Pancreas (tissue), 10 donors: Measurements from ENCODE around the gene CMTM1. TPM values are rescaled to one million over a fixed set of nuclear protein-coding genes. Genes with fewer than 3 reads are reported as not detected.

Experiments used
- ATAC-seq, 4 donors: fragments of 200-7000 bp; cut with Tn5 transposase; one replicate each; pipeline versions ENCODE4 v1.8.0 to v1.9.1; 2020; ENCODE audit warnings: mild to moderate bottlenecking in 4 of 4, moderate library complexity in 4 of 4
- DNase-seq, 6 donors: peaks; one replicate each; pipeline ENCODE4 v3.0.0-alpha.2; 2020
- FAIRE-seq: peaks from 2 replicates; lab custom pipeline; 2012; peaks lifted over from hg19 to GRCh38; lab: Jason Lieb, UNC
- H3K27ac ChIP-seq, 4 donors: fragments of 200-600 bp; sonication (generic); 1 replicate in 3 of 4; 2 replicates in 1 of 4; pipeline versions ENCODE4 v1.5.0 to v1.8.0; 2020
- H3K27me3 ChIP-seq, 4 donors: fragments of 200-600 bp; one replicate each; pipeline ENCODE4 v1.8.0; 2021
- H3K36me3 ChIP-seq, 3 donors: fragments of 200-600 bp; sonication (generic) in 1 of 3; one replicate each; pipeline versions ENCODE4 v1.5.0 to v1.8.0; 2020 to 2021
- H3K4me1 ChIP-seq, 3 donors: fragments of 200-600 bp; one replicate each; pipeline ENCODE4 v1.8.0; 2021
- H3K4me3 ChIP-seq, 4 donors: fragments of 200-600 bp; sonication (generic) in 2 of 4; one replicate each; pipeline versions ENCODE4 v1.5.0 to v1.8.0; 2020 to 2021
- H3K9me3 ChIP-seq, 4 donors: fragments of 200-600 bp; one replicate each; pipeline ENCODE4 v1.8.0; 2021
- WGBS, 2 donors: extraction: QIAGEN DNeasy Blood & Tissue Kit; methylation state at CpG; one replicate each; pipeline ENCODE4 v1.1.7; 2013; 5-methylcytosine and 5-hydroxymethylcytosine counted together
- intact Hi-C, 3 donors: fragments of 100-400 bp; cut with DNase I; formaldehyde crosslinking; loops; one replicate each; pipeline versions ENCODE4 v1.11.1 to v1.14.2; 2022
- polyA plus RNA-seq, 2 donors: library from polyadenylated mRNA; stranded (reverse); fragments of 200-250 nt; gene quantifications; one replicate each; pipeline ENCODE4 v1.2.3, GENCODE V29; 2013
- total RNA-seq, 6 donors: library from RNA; stranded (reverse); fragmentation: NEBNext Ultra II Directional in 4 of 6; extraction: Animal tissue kit (Norgen Biotek cat#: 25700) in 4 of 6; gene quantifications; one replicate each; pipeline versions ENCODE4 v1.2.1 to v1.2.4, GENCODE V29; 2021 to 2023
- TF ChIP-seq, protein P1 (sequence below), 4 donors: fragments of 200-600 bp; sonication (generic) in 3 of 4; IDR thresholded peaks; one replicate each; pipeline versions ENCODE4 v1.5.0 to v1.8.0; 2021; ENCODE audit warnings: antibody characterized with exemption in 4 of 4
- donor health status: healthy with polysubstance abuse.
- donor health status: DM: no; HTN: no; CAD: no; lungs with moderate emphysema.
- donor health status: DM: no; HTN: no; CAD: no.
- donor health status: control.
- donor health status: control.
- donor health status: Bipolar disorder and iron deficiency.
- donor health status: DM: yes; HTN: yes; CAD: no.
- donor health status: DM: no; HTN: no; CAD: no.
- donor health status: DM: no; HTN: no; CAD: no.
- donor health status: DM: yes; HTN: yes; CAD: no.

The CMTM1 gene
- total and polyA plus RNA-seq, 8 donors, result 0.28 to 3.9 (median 0.82) TPM

DNA sequence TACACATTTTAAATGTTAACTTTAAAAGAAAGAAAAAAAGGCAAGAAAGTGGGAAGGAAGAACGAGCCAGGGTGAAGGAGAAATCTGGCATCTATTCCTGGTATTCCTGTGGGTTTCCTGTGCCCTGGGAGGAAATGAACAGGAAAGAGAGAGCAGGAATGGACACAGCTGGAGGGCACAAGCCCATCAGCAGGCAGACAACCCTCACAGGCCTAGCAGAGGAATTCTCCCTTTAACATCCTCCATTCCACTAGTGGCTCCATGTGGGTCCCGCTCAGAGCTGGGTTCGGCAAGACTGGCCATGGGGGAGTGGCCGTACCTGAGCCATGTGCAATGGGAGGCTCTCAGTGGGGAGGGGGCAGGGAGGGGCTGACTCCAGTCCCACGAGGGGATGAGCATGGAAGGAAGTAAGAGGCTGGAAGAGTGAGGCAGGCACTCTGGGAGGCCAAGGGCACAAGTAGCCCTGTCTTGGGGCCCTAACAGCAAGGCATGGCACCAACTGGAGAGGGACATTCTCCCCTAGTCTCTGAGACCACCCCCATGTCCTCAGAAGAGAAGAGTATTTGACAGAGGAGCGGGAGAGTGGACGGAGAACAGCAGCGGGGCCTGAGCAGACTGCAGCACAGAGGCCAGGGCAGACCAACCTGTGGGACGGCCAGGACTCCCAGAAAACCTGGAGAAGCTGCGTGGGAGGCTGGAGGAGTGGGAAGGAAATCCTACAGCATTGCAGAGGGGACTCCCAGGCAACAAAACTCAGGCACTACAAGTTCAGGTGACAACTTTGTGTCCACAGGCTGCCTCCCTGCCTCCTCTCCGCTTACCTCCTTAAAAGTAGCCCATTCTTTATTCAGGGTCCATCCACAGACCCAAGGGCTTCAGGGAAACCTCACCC lies 46.5 kb upstream of the CMTM1 start:
- intact Hi-C loops, result no loop called here
- no peaks in the 10 kb centered on the region for H3K27me3 ChIP-seq
- 92% methylated on average over 11 of the region's 11 CpGs for WGBS, 2 donors
- H3K4me3 ChIP-seq, result no peak overlapping the region
- peaks cover 19 to 32% (median 20%) of the 10 kb centered on the region in 3 donors for H3K4me1 ChIP-seq
- DNase-seq (peak in 1 of 6 donors; percentile 34), ATAC-seq (no peak), FAIRE-seq (no peak)
- H3K9me3 ChIP-seq, result no peaks in the 10 kb centered on the region
- TF ChIP-seq, protein P1, sequence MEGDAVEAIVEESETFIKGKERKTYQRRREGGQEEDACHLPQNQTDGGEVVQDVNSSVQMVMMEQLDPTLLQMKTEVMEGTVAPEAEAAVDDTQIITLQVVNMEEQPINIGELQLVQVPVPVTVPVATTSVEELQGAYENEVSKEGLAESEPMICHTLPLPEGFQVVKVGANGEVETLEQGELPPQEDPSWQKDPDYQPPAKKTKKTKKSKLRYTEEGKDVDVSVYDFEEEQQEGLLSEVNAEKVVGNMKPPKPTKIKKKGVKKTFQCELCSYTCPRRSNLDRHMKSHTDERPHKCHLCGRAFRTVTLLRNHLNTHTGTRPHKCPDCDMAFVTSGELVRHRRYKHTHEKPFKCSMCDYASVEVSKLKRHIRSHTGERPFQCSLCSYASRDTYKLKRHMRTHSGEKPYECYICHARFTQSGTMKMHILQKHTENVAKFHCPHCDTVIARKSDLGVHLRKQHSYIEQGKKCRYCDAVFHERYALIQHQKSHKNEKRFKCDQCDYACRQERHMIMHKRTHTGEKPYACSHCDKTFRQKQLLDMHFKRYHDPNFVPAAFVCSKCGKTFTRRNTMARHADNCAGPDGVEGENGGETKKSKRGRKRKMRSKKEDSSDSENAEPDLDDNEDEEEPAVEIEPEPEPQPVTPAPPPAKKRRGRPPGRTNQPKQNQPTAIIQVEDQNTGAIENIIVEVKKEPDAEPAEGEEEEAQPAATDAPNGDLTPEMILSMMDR (IDR thresholded peaks at IDR 0.05), result no peak
- no peaks in the 10 kb centered on the region for H3K36me3 ChIP-seq
- H3K27ac ChIP-seq, result peak overlapping the region in 2 of 4 donors; percentile 71 to 96

DNA sequence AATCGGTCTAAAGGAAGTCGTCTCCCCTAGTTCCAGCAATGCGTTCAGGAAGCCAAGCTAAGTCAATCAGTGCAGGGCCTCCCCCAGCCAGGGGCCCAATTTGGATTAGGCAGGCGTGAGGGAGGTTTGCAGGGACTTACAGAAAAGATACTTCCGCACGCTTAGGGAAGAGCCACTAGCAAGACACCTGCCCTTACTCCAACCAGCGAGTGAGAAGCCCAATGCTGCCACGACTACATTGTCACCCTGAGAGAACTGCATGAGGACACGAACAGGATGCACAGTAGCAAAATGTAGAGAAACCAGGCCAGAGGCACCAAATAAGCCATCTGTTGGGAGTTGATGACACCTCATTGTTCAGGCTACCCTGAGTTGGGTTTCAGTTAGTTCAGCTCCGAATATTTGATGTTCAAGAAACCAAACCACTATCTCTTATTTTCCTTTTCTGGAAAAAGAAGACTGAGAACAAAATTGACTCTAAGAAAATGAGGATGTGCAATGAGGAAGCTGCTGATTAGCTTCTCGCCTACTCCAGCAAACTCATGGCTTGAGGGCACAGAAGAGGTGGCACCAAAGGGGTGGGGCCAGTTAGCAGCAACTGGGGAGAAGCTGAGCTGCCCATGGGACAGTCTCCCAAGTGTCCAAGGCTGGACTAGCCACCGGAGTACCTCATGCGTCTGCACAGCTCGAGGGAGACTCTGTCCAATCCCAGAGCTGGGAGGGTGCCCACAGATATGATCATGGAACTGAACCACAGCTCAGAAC lies 45.7 kb upstream of the CMTM1 start:
- no peak overlapping the region for H3K4me3 ChIP-seq
- peak in 1 of 4 donors; percentile 4 for ATAC-seq
- TF ChIP-seq, protein P1 (IDR thresholded peaks at IDR 0.05), result no peak
- WGBS, 2 donors, result 90 to 92% methylated on average over 14 of the region's 14 CpGs
- H3K4me1 ChIP-seq, result peaks cover 19 to 28% (median 20%) of the 10 kb centered on the region in 3 donors
- intact Hi-C loops, result no loop called here
- H3K36me3 ChIP-seq, result peaks cover 0 to 7% (median 0%) of the 10 kb centered on the region in 3 donors
- DNase-seq, result no peak
- H3K27ac ChIP-seq, result peak overlapping the region in 2 of 4 donors; percentile 71 to 96
- FAIRE-seq, result no peak
- no peaks in the 10 kb centered on the region for H3K9me3 ChIP-seq
- H3K27me3 ChIP-seq, result no peaks in the 10 kb centered on the region

DNA sequence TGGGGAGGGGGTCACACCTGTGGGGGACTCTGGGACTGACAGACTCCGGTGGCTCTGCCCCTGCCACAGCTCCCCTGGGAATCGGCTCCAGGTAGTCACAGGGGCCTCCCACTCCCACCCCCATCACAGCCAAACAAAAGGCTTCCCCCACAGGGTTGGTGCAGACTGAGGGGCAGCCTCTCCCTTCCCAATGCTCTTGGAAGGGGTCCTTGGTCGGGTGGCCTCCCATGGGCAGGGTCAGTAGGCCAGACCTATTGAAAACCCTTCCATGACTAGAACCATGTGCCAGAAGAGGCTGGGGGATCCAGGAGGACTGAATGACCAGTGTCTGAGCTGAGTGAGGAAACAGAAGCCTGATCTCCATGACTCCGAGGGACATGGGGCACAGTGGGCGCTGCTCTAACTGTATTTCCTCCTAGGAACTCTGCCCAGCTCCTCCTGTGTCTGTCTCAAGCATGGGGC lies 45.0 kb upstream of the CMTM1 start:
- no peaks in the 10 kb centered on the region for H3K9me3 ChIP-seq
- H3K4me1 ChIP-seq, result peaks cover 15 to 21% (median 17%) of the 10 kb centered on the region in 3 donors
- ATAC-seq (no peak), FAIRE-seq (no peak), DNase-seq (no peak)
- 92 to 96% methylated on average over 5 of the region's 5 CpGs for WGBS, 2 donors
- H3K27me3 ChIP-seq, result no peaks in the 10 kb centered on the region
- peak overlapping the region in 2 of 4 donors; percentile 42 to 96 for H3K27ac ChIP-seq
- no peak overlapping the region for H3K4me3 ChIP-seq
- TF ChIP-seq, protein P1 (IDR thresholded peaks at IDR 0.05), result no peak
- intact Hi-C loops, result no loop called here
- peaks cover 0 to 10% (median 0%) of the 10 kb centered on the region in 3 donors for H3K36me3 ChIP-seq

DNA sequence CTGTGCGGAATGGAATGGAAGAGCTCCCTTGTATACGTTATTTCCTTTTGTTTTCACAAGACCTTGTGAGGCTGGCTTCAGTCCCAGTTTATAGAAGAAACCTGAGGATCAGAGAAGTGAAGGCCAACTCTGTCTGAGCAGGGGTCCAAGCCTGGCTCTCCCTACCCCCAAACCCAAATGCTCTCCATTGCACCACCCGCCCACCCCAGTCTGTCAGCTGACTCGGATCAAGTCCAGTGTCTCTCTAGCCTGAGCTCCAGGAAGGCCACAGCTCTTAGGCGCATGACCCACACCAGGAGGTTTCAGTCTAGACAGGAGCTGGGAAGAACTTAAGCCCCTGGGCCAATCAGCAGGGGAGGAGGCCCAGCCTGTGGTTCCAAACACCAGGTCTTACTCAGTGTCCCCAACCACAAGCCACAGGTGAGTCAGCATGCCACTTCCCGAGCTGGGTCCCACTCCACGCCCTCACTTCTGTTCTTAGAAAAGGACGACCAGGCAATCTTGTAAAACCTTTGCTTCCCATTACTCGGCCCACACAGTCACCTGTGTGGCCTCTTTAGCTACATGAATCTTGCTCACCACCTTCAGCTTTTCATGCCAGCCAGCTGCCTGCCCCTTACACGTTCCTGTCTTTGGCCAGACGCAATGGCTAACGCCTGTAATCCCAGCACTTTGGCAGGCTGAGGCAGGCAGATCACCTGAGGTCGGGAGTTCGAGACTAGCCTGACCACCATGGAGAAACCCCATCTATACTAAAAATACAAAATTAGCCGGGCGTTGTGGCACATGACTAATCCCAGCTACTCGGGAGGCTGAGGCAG lies 44.1 kb upstream of the CMTM1 start:
- TF ChIP-seq, protein P1 (IDR thresholded peaks at IDR 0.05), result no peak
- no peaks in the 10 kb centered on the region for H3K27me3 ChIP-seq
- H3K36me3 ChIP-seq, result peaks cover 0 to 12% (median 0%) of the 10 kb centered on the region in 3 donors
- intact Hi-C loops, result no loop called here
- no peaks in the 10 kb centered on the region for H3K9me3 ChIP-seq
- no peak overlapping the region for H3K4me3 ChIP-seq
- FAIRE-seq (no peak), ATAC-seq (peak in 3 of 4 donors; percentile 9 to 45 (median 28)), DNase-seq (peak in 1 of 6 donors; percentile 53)
- H3K4me1 ChIP-seq, result peaks cover 9 to 16% (median 11%) of the 10 kb centered on the region in 3 donors
- WGBS, 2 donors, result 86 to 88% methylated on average over 17 of the region's 17 CpGs
- H3K27ac ChIP-seq, result peak overlapping the region in 2 of 4 donors; percentile 42 to 96
